Kidney epithelial cell (primary cell): ENCODE results near the gene PREX1. TPM values are rescaled to one million over a fixed set of nuclear protein-coding genes. Genes with fewer than 3 reads are reported as not detected.

Experiments used
- DNase-seq: peaks from one replicate; pipeline ENCODE4 v3.0.0-alpha.2; 2010; ENCODE audit warnings: low read depth
- H3K27me3 ChIP-seq: 2 replicates; pipeline ENCODE4 v1.6.0; 2011; ENCODE audit warnings: low read length; ENCODE audit not compliant: control insufficient read depth, insufficient read depth
- H3K36me3 ChIP-seq: 2 replicates; pipeline ENCODE4 v1.5.1; 2011; ENCODE audit warnings: low read length; ENCODE audit not compliant: control insufficient read depth, insufficient read depth
- H3K4me3 ChIP-seq: 2 replicates; pipeline ENCODE4 v1.5.1; 2011; ENCODE audit warnings: low read depth, mild to moderate bottlenecking, control low read depth, low read length
- total RNA-seq: library from RNA; depleted of rRNA; stranded (reverse); fragments of >200 nt; gene quantifications from 2 replicates; pipeline ENCODE4 v1.2.3, GENCODE V29; 2015
- TF ChIP-seq, protein P1 (sequence below): IDR thresholded peaks from 2 replicates; pipeline ENCODE4 v1.5.1; 2011; ENCODE audit warnings: mild to moderate bottlenecking, moderate library complexity, low read length, control low read depth, inconsistent platforms; ENCODE audit not compliant: insufficient read depth, poor library complexity, severe bottlenecking

Gene PREX1
- total RNA-seq, 1 donor from 2014 or later, result 3.5 TPM

DNA sequence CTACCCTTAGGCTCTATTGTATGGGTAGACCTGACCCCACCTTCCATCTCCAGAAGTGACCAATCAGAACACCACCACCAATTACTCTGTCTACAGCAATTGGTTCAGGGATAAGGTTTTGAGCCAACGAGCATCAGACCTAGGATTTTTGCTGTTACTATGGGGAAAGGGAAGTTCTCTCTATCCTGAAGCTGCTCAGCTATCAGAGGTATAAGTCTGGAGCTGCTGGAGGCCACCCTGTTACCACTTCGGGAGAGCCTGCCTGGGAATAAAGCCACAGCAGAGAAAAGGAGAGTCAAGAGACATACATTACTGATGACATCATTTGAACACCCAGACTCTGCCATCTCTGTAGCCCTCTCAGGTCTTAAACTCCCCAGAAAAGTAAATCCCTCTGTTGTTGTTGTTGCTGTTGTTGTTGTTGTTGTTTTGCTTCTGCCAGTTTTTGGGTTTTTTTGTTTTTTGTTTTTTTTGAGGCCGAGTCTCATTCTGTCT is 94.5 kb downstream of the PREX1 start:
- DNase-seq, result no peak
- Histone ChIP-seq H3K36me3 (no peaks in the 10 kb centered on the region), H3K4me3 (no peak overlapping the region), H3K27me3 (peaks cover 2% of the 10 kb centered on the region)
- TF ChIP-seq, protein P1, sequence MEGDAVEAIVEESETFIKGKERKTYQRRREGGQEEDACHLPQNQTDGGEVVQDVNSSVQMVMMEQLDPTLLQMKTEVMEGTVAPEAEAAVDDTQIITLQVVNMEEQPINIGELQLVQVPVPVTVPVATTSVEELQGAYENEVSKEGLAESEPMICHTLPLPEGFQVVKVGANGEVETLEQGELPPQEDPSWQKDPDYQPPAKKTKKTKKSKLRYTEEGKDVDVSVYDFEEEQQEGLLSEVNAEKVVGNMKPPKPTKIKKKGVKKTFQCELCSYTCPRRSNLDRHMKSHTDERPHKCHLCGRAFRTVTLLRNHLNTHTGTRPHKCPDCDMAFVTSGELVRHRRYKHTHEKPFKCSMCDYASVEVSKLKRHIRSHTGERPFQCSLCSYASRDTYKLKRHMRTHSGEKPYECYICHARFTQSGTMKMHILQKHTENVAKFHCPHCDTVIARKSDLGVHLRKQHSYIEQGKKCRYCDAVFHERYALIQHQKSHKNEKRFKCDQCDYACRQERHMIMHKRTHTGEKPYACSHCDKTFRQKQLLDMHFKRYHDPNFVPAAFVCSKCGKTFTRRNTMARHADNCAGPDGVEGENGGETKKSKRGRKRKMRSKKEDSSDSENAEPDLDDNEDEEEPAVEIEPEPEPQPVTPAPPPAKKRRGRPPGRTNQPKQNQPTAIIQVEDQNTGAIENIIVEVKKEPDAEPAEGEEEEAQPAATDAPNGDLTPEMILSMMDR, result no peak

DNA sequence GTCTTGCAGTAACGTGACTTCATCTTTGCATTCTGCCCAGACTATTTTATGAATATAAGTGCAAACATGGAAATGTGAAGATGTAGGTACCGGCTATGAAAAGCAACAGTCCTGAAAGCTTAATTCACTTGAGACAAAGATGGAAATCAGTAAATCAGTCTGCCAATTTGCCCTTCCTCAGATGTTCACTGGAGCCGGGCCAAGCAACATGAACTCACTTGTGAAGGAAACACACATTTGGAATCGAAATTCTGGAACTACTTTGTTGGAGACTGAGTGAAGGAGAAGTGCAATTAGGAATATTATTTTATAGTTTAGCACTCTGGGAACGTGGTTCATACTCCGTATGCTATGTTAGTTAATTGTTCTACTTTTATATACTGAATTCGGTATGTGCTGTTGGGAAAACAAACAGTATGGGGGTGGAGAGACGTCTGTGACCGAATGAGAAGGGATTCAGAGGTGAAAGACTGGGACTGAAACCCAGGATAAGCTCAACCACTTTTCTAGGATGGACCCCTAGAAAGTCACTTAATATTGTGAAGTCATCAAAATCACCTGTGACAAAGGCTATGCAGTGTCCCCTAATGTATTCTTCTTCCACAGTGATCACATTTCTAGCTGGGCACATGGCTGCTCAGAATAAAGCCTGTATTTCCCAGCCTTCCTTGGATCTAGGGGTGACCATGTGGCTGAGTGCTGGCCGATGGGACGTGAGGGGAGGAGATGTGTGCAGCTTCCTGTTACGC is 95.5 kb downstream of the PREX1 start:
- Histone ChIP-seq H3K36me3 (no peaks in the 10 kb centered on the region), H3K27me3 (peaks cover 2% of the 10 kb centered on the region), H3K4me3 (no peak overlapping the region)
- DNase-seq, result no peak
- TF ChIP-seq, protein P1, result no peak

DNA sequence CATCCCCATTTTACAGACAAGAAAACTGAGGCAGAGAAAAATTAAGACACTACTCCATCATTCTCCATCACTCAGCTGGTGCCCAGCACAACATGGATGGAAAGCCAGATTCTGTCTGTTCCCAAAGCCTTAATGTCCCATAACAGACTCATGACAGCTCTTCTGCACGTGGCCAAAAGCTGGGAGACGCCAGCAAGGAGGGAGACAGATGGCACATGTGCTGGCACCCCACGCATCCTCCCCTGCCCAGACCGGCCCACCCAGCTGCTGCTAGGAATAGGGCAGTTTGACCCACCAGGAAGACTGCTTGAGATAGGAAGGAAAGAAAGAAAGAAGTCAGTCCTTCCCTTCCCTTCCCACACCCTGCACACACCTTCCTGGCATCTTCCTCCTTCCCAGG is 96.3 kb downstream of the PREX1 start:
- TF ChIP-seq, protein P1, result no peak
- H3K27me3 ChIP-seq, result peaks cover 2% of the 10 kb centered on the region

DNA sequence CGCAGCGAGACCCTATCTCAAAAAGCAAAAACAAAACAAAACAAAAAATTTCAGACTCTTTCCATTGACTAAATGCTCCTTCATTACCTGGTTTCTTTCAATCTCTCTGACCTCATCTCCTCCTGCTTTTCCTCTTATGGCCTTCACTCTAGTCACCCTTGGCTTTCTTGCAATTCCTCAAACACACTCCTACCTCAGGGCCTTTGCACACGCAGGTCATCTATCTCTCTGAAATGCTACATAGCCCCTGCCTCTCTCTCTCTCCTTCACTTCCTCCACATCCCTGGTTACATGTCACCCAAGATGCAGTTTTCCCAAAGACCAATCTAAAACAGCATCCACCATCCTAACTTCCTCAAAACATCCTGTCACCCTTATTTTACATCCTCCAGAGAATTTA is 96.8 kb downstream of the PREX1 start:
- Histone ChIP-seq H3K4me3 (no peak overlapping the region), H3K36me3 (no peaks in the 10 kb centered on the region), H3K27me3 (peaks cover 2% of the 10 kb centered on the region)
- DNase-seq, result no peak
- TF ChIP-seq, protein P1, result no peak

More for the DNA sequence above, 96.3 kb downstream of the PREX1 start:
- DNase-seq, result no peak
- Histone ChIP-seq H3K4me3 (no peak overlapping the region), H3K36me3 (no peaks in the 10 kb centered on the region)

DNA sequence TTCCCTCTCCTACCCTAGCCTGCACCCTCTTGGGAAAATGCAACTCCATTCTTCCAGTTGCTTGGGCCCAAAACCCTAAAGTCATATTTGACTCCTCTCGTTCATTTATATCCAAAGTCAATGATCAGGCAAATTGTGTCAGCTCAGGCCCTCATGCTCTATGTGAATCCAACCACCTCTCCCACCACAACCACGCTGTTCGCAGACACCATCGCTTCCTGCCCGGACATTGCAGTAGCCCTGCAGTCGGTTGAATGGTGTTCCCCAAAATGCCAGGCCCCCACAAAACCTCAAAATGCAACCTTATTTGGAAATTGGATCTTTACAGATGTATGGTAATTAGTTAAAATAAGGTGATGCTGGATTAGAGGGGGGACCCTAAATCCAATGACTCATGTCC is 98.3 kb downstream of the PREX1 start:
- peaks cover 2% of the 10 kb centered on the region for H3K27me3 ChIP-seq
- TF ChIP-seq, protein P1, result no peak
- no peak overlapping the region for H3K4me3 ChIP-seq
- H3K36me3 ChIP-seq, result no peaks in the 10 kb centered on the region
- DNase-seq, result no peak
